Keratinocyte (primary cell): ENCODE results near the gene TGM1.
A peak's percentile ranks its signal among the peaks of the same experiment; 100 is the strongest.

ENCODE experiments used
- EZH2 ChIP-seq: IDR thresholded peaks from one replicate; pipeline ENCODE4 v1.6.1; 2012; ENCODE audit warnings: inconsistent platforms, mild to moderate bottlenecking, low read length, moderate library complexity
- TF ChIP-seq, protein P1 (sequence below), 3 experiments: IDR thresholded peaks in 1 of 3; conservative IDR thresholded peaks in 1 of 3; optimal IDR thresholded peaks in 1 of 3; 2 replicates in 2 of 3; 3 replicates in 1 of 3; pipeline versions ENCODE3 to v1.5.1; 2011; ENCODE audit warnings: low read length in 3 of 3, mild to moderate bottlenecking in 3 of 3, moderate library complexity in 2 of 3, control low read depth in 1 of 3, inconsistent platforms in 1 of 3; ENCODE audit not compliant: insufficient read depth in 2 of 3; ENCODE audit errors: extremely low read depth in 1 of 3

DNA sequence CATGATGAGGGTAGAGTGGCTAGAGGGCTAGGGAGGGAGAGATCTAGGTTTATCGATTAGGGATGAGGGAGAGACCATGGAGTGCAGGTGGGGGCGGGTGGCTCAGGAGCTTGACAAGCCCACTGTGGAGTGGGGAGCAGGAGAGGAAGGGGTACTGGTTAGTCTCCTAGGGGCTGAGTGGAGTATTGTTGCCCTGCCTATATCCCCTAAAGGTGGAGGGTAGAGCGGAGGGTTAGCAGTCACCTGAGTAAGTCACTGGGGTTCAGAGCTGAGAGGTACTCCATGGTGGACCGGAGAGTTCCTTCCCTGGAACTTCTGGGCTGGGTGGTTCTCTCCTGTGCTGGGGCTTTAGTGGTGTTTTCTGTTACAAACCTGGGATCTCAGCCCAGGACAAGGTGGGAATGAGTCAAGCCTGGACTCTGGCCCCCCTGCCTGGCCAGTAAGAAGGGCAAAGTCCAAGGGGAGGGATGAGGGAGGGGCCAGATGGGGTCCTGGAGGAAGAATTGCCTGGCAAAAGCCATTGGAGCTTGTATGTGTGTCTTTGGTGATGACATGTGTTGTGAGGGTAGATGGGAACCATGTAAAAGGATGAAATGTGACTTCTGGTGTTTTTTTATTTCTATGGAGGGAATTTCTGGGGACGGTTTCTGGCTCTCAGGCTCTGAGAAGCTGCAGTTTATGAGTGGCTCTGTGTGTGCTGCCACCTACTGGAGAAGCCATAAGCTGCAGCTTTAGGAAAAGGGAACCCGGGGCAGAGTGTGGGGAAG is 44.8 kb upstream of the TGM1 start, which contains the start of gene CIDEB:
- no peak for TF ChIP-seq EZH2
- TF ChIP-seq, protein P1, sequence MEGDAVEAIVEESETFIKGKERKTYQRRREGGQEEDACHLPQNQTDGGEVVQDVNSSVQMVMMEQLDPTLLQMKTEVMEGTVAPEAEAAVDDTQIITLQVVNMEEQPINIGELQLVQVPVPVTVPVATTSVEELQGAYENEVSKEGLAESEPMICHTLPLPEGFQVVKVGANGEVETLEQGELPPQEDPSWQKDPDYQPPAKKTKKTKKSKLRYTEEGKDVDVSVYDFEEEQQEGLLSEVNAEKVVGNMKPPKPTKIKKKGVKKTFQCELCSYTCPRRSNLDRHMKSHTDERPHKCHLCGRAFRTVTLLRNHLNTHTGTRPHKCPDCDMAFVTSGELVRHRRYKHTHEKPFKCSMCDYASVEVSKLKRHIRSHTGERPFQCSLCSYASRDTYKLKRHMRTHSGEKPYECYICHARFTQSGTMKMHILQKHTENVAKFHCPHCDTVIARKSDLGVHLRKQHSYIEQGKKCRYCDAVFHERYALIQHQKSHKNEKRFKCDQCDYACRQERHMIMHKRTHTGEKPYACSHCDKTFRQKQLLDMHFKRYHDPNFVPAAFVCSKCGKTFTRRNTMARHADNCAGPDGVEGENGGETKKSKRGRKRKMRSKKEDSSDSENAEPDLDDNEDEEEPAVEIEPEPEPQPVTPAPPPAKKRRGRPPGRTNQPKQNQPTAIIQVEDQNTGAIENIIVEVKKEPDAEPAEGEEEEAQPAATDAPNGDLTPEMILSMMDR (optimal IDR thresholded peaks at IDR 0.05 in 1 of 3, IDR thresholded peaks at IDR 0.05 in 1 of 3, conservative IDR thresholded peaks at IDR 0.05 in 1 of 3; ENCODE audit: extremely low read depth in 1 of 3, insufficient read depth in 2 of 3, low read length in 3 of 3): peak in 2 of 3 experiments; percentile 93 to 98
